Measurements from ENCODE around the gene CDK12.

CDK12 gene

DNA sequence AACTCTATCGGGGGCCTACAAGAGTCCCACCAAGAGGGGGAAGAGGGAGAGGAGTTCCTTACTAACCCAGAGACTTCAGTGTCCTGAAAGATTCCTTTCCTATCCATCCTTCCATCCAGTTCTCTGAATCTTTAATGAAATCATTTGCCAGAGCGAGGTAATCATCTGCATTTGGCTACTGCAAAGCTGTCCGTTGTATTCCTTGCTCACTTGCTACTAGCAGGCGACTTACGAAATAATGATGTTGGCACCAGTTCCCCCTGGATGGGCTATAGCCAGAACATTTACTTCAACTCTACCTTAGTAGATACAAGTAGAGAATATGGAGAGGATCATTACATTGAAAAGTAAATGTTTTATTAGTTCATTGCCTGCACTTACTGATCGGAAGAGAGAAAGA lies 70.0 kb downstream of the CDK12 start:
- H3K9me3 ChIP-seq (ENCODE audit: low read length): no peaks in the 10 kb centered on the region
- H2AFZ ChIP-seq (ENCODE audit: low read length): no peak overlapping the region
- TF ChIP-seq CTCF (IDR thresholded peaks at IDR 0.05; ENCODE audit: low read length) (no peak), EZH2 (IDR thresholded peaks at IDR 0.05; ENCODE audit: borderline replicate concordance, low read length) (no peak)
- H3K27me3 ChIP-seq (ENCODE audit: insufficient read depth, low read length): no peaks in the 10 kb centered on the region
- H3K79me2 ChIP-seq (ENCODE audit: insufficient read depth, low read length): no peaks in the 10 kb centered on the region
- no peaks in the 10 kb centered on the region for H3K4me1 ChIP-seq (ENCODE audit: insufficient read depth, low read length, severe bottlenecking)
- no peaks in the 10 kb centered on the region for H3F3A ChIP-seq (ENCODE audit: insufficient read depth, low read length)
- no peak overlapping the region for H3K4me3 ChIP-seq (ENCODE audit: low read depth, low read length, poor library complexity, severe bottlenecking)
- H3K9me2 ChIP-seq (ENCODE audit: low read depth, low read length): no peaks in the 10 kb centered on the region
- H4K20me1 ChIP-seq (ENCODE audit: insufficient read depth, low read length): no peaks in the 10 kb centered on the region
- H3K9ac ChIP-seq (ENCODE audit: low read length): no peak overlapping the region
- peaks cover 57% of the 10 kb centered on the region for H3K36me3 ChIP-seq (ENCODE audit: insufficient read depth, low read length)
- no peak overlapping the region for H3K4me2 ChIP-seq (ENCODE audit: low read length)
- no peak overlapping the region for H3K27ac ChIP-seq (ENCODE audit: low read depth, low read length, poor library complexity, severe bottlenecking)

DNA sequence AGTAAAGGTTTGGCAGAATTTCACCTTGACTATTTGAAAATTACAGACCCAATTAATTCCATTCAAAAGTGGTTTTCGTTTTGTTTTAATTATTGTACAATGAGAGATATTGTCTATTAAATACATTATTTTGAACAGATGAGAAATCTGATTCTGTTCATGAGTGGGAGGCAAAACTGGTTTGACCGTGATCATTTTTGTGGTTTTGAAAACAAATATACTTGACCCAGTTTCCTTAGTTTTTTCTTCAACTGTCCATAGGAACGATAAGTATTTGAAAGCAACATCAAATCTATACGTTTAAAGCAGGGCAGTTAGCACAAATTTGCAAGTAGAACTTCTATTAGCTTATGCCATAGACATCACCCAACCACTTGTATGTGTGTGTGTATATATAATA lies 72.6 kb downstream of the CDK12 start:
- no peak overlapping the region for H3K4me2 ChIP-seq (ENCODE audit: low read length)
- peaks cover 32% of the 10 kb centered on the region for H3K36me3 ChIP-seq (ENCODE audit: insufficient read depth, low read length)
- H3K27me3 ChIP-seq (ENCODE audit: insufficient read depth, low read length): no peaks in the 10 kb centered on the region
- no peak overlapping the region for H2AFZ ChIP-seq (ENCODE audit: low read length)
- H3F3A ChIP-seq (ENCODE audit: insufficient read depth, low read length): no peaks in the 10 kb centered on the region
- no peaks in the 10 kb centered on the region for H3K4me1 ChIP-seq (ENCODE audit: insufficient read depth, low read length, severe bottlenecking)
- no peaks in the 10 kb centered on the region for H3K79me2 ChIP-seq (ENCODE audit: insufficient read depth, low read length)
- H3K4me3 ChIP-seq (ENCODE audit: low read depth, low read length, poor library complexity, severe bottlenecking): no peak overlapping the region
- no peak overlapping the region for H3K27ac ChIP-seq (ENCODE audit: low read depth, low read length, poor library complexity, severe bottlenecking)
- no peak overlapping the region for H3K9ac ChIP-seq (ENCODE audit: low read length)
- H4K20me1 ChIP-seq (ENCODE audit: insufficient read depth, low read length): no peaks in the 10 kb centered on the region
- TF ChIP-seq CTCF (IDR thresholded peaks at IDR 0.05; ENCODE audit: low read length) (no peak), EZH2 (IDR thresholded peaks at IDR 0.05; ENCODE audit: borderline replicate concordance, low read length) (no peak)
- H3K9me3 ChIP-seq (ENCODE audit: low read length): no peaks in the 10 kb centered on the region
- H3K9me2 ChIP-seq (ENCODE audit: low read depth, low read length): no peaks in the 10 kb centered on the region

GRCh38 chr17:39534768-39535405 lies 73.6 kb downstream of the CDK12 start:
- H3K9me2 ChIP-seq (ENCODE audit: low read depth, low read length): no peaks in the 10 kb centered on the region
- H3K9me3 ChIP-seq (ENCODE audit: low read length): no peaks in the 10 kb centered on the region
- no peak for TF ChIP-seq CTCF (IDR thresholded peaks at IDR 0.05; ENCODE audit: low read length)
- no peak for TF ChIP-seq EZH2 (IDR thresholded peaks at IDR 0.05; ENCODE audit: borderline replicate concordance, low read length)
- H3K4me3 ChIP-seq (ENCODE audit: low read depth, low read length, poor library complexity, severe bottlenecking): no peak overlapping the region
- peaks cover 26% of the 10 kb centered on the region for H3K36me3 ChIP-seq (ENCODE audit: insufficient read depth, low read length)
- no peak overlapping the region for H3K9ac ChIP-seq (ENCODE audit: low read length)
- H3K27me3 ChIP-seq (ENCODE audit: insufficient read depth, low read length): no peaks in the 10 kb centered on the region
- H4K20me1 ChIP-seq (ENCODE audit: insufficient read depth, low read length): no peaks in the 10 kb centered on the region
- H2AFZ ChIP-seq (ENCODE audit: low read length): no peak overlapping the region
- no peak overlapping the region for H3K4me2 ChIP-seq (ENCODE audit: low read length)
- H3F3A ChIP-seq (ENCODE audit: insufficient read depth, low read length): no peaks in the 10 kb centered on the region
- H3K79me2 ChIP-seq (ENCODE audit: insufficient read depth, low read length): no peaks in the 10 kb centered on the region
- H3K4me1 ChIP-seq (ENCODE audit: insufficient read depth, low read length, severe bottlenecking): no peaks in the 10 kb centered on the region
- no peak overlapping the region for H3K27ac ChIP-seq (ENCODE audit: low read depth, low read length, poor library complexity, severe bottlenecking)

Measured in OCI-LY1 (cell line).